ENCODE data around the gene NDUFS5. TPM values are rescaled to one million over a fixed set of nuclear protein-coding genes. Genes with fewer than 3 reads are reported as not detected.

The NDUFS5 gene
- polyA plus RNA-seq, 1 donor (not counting 4 experiments of a cell fraction or from before 2014, with no cell fraction given), result 977 TPM

- TF ChIP-seq CTCF (optimal IDR thresholded peaks at IDR 0.05 in 1 of 3, IDR thresholded peaks at IDR 0.05 in 1 of 3, conservative IDR thresholded peaks at IDR 0.05 in 1 of 3; ENCODE audit: extremely low read depth in 1 of 3, insufficient read depth in 2 of 3, low read length in 3 of 3) (no peak), EZH2 (IDR thresholded peaks at IDR 0.05; ENCODE audit: low read length) (no peak)
- dilution Hi-C loops (cut with MboI; ENCODE audit: extremely low pct_ligation_motif_present, low sequenced_read_pairs), result no loop called here
- H3K36me3 ChIP-seq (ENCODE audit: control insufficient read depth in 2 of 2, extremely low read depth in 1 of 2, insufficient read depth in 2 of 2, low read length in 2 of 2), result peaks cover 2 to 5% of the 10 kb centered on the region in 2 experiments
Measured at GRCh38 chr1:39044762-39045161, 18.6 kb downstream of the NDUFS5 start.

GRCh38 chr1:39045231-39045630 lies 19.1 kb downstream of the NDUFS5 start:
- no peaks in the 10 kb centered on the region for H3K9me1 ChIP-seq (ENCODE audit: control insufficient read depth, extremely low read depth, insufficient read depth, low read length)
- no peak for FAIRE-seq

More at GRCh38 chr1:39044762-39045161, 18.6 kb downstream of the NDUFS5 start:
- DNase-seq (ENCODE audit: low read depth, low spot score) (no peak), FAIRE-seq (no peak)
- Histone ChIP-seq H3K4me2 (ENCODE audit: control insufficient read depth, extremely low read depth, insufficient read depth, low read depth, low read length) (no peak overlapping the region), H3K4me1 (ENCODE audit: control insufficient read depth, extremely low read depth, insufficient read depth, low read length) (no peaks in the 10 kb centered on the region), H3K79me2 (ENCODE audit: control insufficient read depth, insufficient read depth, low read length) (no peaks in the 10 kb centered on the region), H3K9me1 (ENCODE audit: control insufficient read depth, extremely low read depth, insufficient read depth, low read length) (no peaks in the 10 kb centered on the region), H3K4me3 (ENCODE audit: control insufficient read depth in 2 of 3, extremely low read depth in 1 of 3, insufficient read depth in 2 of 3, low read depth in 1 of 3, low read length in 3 of 3) (no peak overlapping the region), H2AFZ (ENCODE audit: control insufficient read depth, low read length) (no peak overlapping the region), H4K20me1 (ENCODE audit: control insufficient read depth, extremely low read depth, insufficient read depth, low read length) (no peaks in the 10 kb centered on the region), H3K27ac (ENCODE audit: control insufficient read depth, insufficient read depth, low read length) (no peak overlapping the region), H3K9me3 (ENCODE audit: control insufficient read depth, low read depth, low read length) (no peaks in the 10 kb centered on the region), H3K27me3 (ENCODE audit: control insufficient read depth, extremely low read depth, insufficient read depth, low read length) (no peaks in the 10 kb centered on the region), H3K9ac (ENCODE audit: control insufficient read depth, extremely low read depth, insufficient read depth, low read length) (no peak overlapping the region)

More at GRCh38 chr1:39045231-39045630, 19.1 kb downstream of the NDUFS5 start:
- H3K4me3 ChIP-seq (ENCODE audit: control insufficient read depth in 2 of 3, extremely low read depth in 1 of 3, insufficient read depth in 2 of 3, low read depth in 1 of 3, low read length in 3 of 3), result no peak overlapping the region
- H3K4me1 ChIP-seq (ENCODE audit: control insufficient read depth, extremely low read depth, insufficient read depth, low read length), result no peaks in the 10 kb centered on the region
- H3K27ac ChIP-seq (ENCODE audit: control insufficient read depth, insufficient read depth, low read length), result no peak overlapping the region
- no peaks in the 10 kb centered on the region for H3K9me3 ChIP-seq (ENCODE audit: control insufficient read depth, low read depth, low read length)
- H4K20me1 ChIP-seq (ENCODE audit: control insufficient read depth, extremely low read depth, insufficient read depth, low read length), result no peaks in the 10 kb centered on the region
- H2AFZ ChIP-seq (ENCODE audit: control insufficient read depth, low read length), result no peak overlapping the region
- H3K9ac ChIP-seq (ENCODE audit: control insufficient read depth, extremely low read depth, insufficient read depth, low read length), result no peak overlapping the region
- H3K4me2 ChIP-seq (ENCODE audit: control insufficient read depth, extremely low read depth, insufficient read depth, low read depth, low read length), result no peak overlapping the region
- TF ChIP-seq CTCF (optimal IDR thresholded peaks at IDR 0.05 in 1 of 3, IDR thresholded peaks at IDR 0.05 in 1 of 3, conservative IDR thresholded peaks at IDR 0.05 in 1 of 3; ENCODE audit: extremely low read depth in 1 of 3, insufficient read depth in 2 of 3, low read length in 3 of 3), result no peak
- no peak for TF ChIP-seq EZH2 (IDR thresholded peaks at IDR 0.05; ENCODE audit: low read length)
- no peaks in the 10 kb centered on the region for H3K27me3 ChIP-seq (ENCODE audit: control insufficient read depth, extremely low read depth, insufficient read depth, low read length)
- dilution Hi-C loops (cut with MboI; ENCODE audit: extremely low pct_ligation_motif_present, low sequenced_read_pairs), result no loop called here
- H3K79me2 ChIP-seq (ENCODE audit: control insufficient read depth, insufficient read depth, low read length), result no peaks in the 10 kb centered on the region
- no peak for DNase-seq (ENCODE audit: low read depth, low spot score)
- H3K36me3 ChIP-seq (ENCODE audit: control insufficient read depth in 2 of 2, extremely low read depth in 1 of 2, insufficient read depth in 2 of 2, low read length in 2 of 2), result peaks cover 2 to 5% of the 10 kb centered on the region in 2 experiments
